ENCODE data around the gene MINDY4. TPM values are rescaled to one million over a fixed set of nuclear protein-coding genes. Genes with fewer than 3 reads are reported as not detected.

Gene MINDY4
- polyA plus RNA-seq, 1 experiment = 1.8 TPM

DNA sequence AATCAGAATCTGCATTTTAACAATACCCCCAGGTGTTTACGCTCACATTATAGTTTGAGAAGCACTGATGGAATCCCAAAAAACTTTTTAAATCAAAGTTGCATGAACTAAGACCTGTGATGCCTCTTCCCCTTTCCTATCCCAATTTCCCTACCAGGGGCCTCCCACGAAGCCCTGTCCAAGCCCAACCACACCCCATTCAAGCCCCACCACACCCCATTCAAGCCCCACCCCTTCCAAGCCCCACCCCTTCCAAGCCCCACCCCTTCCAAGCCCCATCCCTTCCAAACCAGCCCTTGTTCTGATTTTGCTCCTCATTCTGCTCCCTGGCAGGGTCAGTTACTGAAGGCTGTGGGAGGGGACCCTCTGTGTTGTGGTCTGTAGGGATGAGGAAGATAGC lies 130.6 kb downstream of the MINDY4 start:
- no peak overlapping the region for H3K27ac ChIP-seq (ENCODE audit: low read depth, low read length)
- TF ChIP-seq, protein P1, sequence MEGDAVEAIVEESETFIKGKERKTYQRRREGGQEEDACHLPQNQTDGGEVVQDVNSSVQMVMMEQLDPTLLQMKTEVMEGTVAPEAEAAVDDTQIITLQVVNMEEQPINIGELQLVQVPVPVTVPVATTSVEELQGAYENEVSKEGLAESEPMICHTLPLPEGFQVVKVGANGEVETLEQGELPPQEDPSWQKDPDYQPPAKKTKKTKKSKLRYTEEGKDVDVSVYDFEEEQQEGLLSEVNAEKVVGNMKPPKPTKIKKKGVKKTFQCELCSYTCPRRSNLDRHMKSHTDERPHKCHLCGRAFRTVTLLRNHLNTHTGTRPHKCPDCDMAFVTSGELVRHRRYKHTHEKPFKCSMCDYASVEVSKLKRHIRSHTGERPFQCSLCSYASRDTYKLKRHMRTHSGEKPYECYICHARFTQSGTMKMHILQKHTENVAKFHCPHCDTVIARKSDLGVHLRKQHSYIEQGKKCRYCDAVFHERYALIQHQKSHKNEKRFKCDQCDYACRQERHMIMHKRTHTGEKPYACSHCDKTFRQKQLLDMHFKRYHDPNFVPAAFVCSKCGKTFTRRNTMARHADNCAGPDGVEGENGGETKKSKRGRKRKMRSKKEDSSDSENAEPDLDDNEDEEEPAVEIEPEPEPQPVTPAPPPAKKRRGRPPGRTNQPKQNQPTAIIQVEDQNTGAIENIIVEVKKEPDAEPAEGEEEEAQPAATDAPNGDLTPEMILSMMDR (IDR thresholded peaks at IDR 0.05; ENCODE audit: low read depth, low read length) = no peak
- H3K9me3 ChIP-seq (ENCODE audit: control insufficient read depth, insufficient read depth, low read length) = no peaks in the 10 kb centered on the region; the same call in 1 of the 2 replicates
- POLR2A ChIA-PET = no interaction called here
- DNase-seq (ENCODE audit: low read depth, low spot score) = no peak
- no peak overlapping the region for H3K4me3 ChIP-seq (ENCODE audit: low read depth, low read length)
- peaks cover 2% of the 10 kb centered on the region for H3K27me3 ChIP-seq (ENCODE audit: control insufficient read depth, insufficient read depth, low read length)
- CTCF ChIA-PET = interaction anchor here (0.6 kb wide), 1 partner anchor 17 kb away, joined by 3 read pairs; no protein-coding TSS in a partner anchor

DNA sequence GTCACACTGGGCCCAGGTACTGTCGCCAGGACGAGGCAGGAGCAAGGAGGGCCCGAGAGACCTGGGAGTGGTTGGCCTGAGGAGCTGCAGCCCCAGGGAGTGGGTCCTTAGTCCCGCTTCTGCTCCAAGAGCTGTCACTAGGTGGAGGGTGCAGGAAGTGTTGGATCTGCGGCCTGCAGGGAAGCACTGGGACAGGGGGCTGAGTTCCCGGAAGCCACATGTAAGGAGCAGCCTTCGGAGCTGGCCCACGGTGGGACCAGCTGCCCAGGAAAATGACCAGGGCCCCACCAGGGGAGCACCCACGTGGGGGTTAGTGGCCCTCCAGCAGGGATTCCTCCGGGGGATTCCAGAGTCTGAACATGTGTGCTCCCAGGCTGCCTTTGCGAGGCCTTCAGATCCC lies 131.2 kb downstream of the MINDY4 start:
- CTCF ChIA-PET = interaction anchor here (0.6 kb wide), 1 partner anchor 16 kb away, joined by 3 read pairs; no protein-coding TSS in a partner anchor
- Histone ChIP-seq H3K9me3 (ENCODE audit: control insufficient read depth, insufficient read depth, low read length) (no peaks in the 10 kb centered on the region; the same call in 1 of the 2 replicates), H3K27me3 (ENCODE audit: control insufficient read depth, insufficient read depth, low read length) (no peaks in the 10 kb centered on the region), H3K4me3 (ENCODE audit: low read depth, low read length) (no peak overlapping the region), H3K27ac (ENCODE audit: low read depth, low read length) (no peak overlapping the region)
- DNase-seq (ENCODE audit: low read depth, low spot score) = no peak
- TF ChIP-seq, protein P1 (IDR thresholded peaks at IDR 0.05; ENCODE audit: low read depth, low read length) = no peak
- POLR2A ChIA-PET = no interaction called here

DNA sequence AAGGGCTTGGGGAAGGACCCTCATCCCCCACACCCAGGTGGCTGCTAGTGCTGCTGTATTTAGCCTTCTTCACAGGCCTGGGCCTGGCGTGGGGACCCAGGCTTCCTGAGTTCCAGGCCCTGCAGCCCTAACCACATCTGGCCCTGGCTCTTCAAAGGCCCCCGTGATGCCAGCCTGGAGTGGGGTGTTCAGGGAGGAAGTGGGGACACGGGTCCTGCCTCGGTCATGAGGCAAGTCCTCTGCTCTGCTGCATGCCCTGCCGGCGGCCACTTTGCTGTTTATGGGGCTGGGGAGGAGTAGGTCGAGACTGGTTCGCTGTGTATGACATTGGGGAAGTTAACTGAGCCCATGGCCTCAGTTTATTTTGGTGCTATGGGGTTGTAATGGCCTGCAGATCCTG lies 131.9 kb downstream of the MINDY4 start:
- Histone ChIP-seq H3K27me3 (ENCODE audit: control insufficient read depth, insufficient read depth, low read length) (no peaks in the 10 kb centered on the region), H3K27ac (ENCODE audit: low read depth, low read length) (no peak overlapping the region), H3K4me3 (ENCODE audit: low read depth, low read length) (no peak overlapping the region), H3K9me3 (ENCODE audit: control insufficient read depth, insufficient read depth, low read length) (no peaks in the 10 kb centered on the region; the same call in 1 of the 2 replicates)
- no peak for DNase-seq (ENCODE audit: low read depth, low spot score)
- CTCF ChIA-PET = no interaction called here
- POLR2A ChIA-PET = no interaction called here
- TF ChIP-seq, protein P1 (IDR thresholded peaks at IDR 0.05; ENCODE audit: low read depth, low read length) = no peak

DNA sequence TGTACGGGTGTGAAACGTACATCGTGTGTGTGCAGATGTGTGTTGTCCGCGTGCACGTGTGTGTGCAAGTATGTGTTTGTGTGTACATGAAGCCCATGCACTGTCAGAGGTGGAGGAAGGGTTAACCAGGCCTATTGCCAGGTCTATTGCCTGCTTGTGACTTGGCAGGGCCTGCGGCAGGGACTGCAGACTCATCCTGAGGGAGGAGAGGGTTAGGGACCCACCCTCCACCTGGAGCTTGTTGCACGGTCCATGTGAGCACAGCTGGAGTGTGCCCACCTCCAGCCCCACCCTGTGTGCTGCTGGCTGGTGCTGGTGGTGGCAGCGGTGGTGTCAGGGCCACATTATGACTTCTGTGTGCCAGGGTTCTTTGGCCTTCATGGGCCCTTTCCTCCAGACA lies 133.3 kb downstream of the MINDY4 start:
- no peaks in the 10 kb centered on the region; the same call in 1 of the 2 replicates for H3K9me3 ChIP-seq (ENCODE audit: control insufficient read depth, insufficient read depth, low read length)
- H3K27me3 ChIP-seq (ENCODE audit: control insufficient read depth, insufficient read depth, low read length) = no peaks in the 10 kb centered on the region
- no peak overlapping the region for H3K4me3 ChIP-seq (ENCODE audit: low read depth, low read length)
- no peak for DNase-seq (ENCODE audit: low read depth, low spot score)
- H3K27ac ChIP-seq (ENCODE audit: low read depth, low read length) = no peak overlapping the region
- ChIA-PET CTCF (no interaction called here), POLR2A (no interaction called here)
- TF ChIP-seq, protein P1 (IDR thresholded peaks at IDR 0.05; ENCODE audit: low read depth, low read length) = no peak

DNA sequence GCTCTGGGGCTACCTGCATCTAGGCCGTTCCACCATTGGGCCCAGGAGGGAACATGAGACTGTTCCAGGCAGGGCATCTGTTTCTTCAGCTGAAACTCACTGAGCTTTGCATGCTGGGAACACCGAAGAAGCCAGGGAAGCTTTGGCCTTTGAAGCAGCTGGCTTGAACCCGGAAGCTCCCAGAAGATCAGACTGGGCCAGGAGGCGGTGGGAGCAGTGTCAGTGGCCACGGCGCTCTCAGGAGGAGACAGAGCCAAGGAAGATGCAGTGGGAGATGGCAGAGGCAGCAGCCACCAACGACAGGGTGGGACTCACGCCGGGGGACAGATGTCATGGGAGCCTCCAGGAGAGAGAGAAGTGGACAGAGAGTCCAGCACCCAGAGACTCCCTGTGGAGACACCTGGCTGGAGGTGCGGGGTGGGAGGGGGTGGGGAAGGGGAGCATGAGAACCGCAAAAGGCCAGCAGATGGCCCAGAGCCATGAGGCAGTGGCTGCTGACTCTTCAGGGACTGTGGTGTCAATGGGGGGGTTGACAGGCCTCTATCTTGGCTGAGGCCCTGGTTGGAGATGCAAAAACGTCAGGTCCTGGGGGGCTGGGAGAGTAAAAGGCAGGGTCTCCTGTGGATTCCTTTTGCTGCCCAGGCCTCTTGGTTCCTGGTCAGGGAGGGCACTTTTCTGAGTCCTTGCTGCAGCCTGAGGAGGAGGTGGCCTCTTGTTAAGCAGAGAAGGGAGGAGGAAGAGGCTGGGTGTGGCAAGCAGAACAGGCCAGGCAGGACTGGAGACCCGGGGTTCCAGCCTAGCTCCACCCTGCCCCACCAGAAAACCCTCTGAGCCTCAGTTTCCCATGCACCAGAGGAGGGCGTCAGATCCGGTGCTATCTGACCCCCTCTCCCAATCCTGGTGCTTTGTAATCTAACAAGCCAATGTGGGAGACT lies 134.1 kb downstream of the MINDY4 start:
- Histone ChIP-seq H3K9me3 (ENCODE audit: control insufficient read depth, insufficient read depth, low read length) (no peaks in the 10 kb centered on the region; the same call in 1 of the 2 replicates), H3K27me3 (ENCODE audit: control insufficient read depth, insufficient read depth, low read length) (no peaks in the 10 kb centered on the region), H3K4me3 (ENCODE audit: low read depth, low read length) (no peak overlapping the region), H3K27ac (ENCODE audit: low read depth, low read length) (no peak overlapping the region)
- DNase-seq (ENCODE audit: low read depth, low spot score) = no peak
- CTCF ChIA-PET = no interaction called here
- POLR2A ChIA-PET = no interaction called here
- TF ChIP-seq, protein P1 (IDR thresholded peaks at IDR 0.05; ENCODE audit: low read depth, low read length) = no peak
